22Rv1 (cell line): ENCODE measurements around the gene PIGM.

Experiments used
- H3K27ac ChIP-seq: fragments of 450-650 bp; 2 replicates; pipeline ENCODE4 v1.5.1; 2017
- ZFX ChIP-seq: fragments of 450-650 bp; IDR thresholded peaks from 2 replicates; pipeline ENCODE4 v1.6.1; 2017; ENCODE audit warnings: antibody characterized with exemption, borderline replicate concordance
- TF ChIP-seq, protein P1 (sequence below): fragments of 450-650 bp; IDR thresholded peaks from 2 replicates; pipeline ENCODE4 v1.5.1; 2017; ENCODE audit warnings: mild to moderate bottlenecking

PIGM gene

DNA sequence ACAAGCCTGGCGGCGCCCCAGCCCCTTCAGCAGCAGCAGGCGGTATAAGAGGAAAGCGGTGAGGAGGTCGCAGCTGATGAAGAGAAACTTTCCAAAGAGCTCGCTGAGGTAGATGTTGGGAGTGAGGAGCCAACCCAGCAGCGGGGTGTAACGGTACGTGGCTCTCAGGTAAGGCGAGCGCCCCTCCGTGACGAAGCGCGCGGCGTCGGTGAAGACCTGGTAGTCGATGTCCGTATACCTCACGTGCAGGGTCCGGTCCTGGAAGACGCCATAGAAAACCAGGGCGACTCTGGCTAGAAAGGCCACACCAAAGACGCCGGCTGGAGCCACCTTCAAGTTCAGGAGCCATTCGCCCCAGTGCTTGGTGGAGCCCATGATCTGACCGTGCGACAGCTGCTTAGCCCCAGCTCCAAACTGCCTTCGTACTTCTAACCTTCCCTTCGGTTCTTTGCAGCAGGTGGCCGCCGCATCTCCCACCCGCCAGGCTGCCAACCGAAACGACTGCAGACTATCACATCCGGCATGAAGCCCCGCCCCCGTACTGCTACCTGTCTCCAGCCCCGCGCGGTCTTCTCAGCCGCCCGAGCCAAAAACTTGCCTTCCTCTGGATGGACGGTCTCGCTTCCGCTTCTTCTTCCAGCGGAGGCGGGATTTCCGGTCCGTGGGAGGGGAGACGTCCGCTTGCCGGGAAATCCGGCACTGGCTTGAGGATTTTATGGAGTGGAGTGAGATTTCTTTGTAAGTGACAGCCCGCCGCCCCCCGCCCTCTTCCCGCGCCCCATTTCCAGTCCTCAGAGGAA, at the start of gene PIGM:
TSS of gene PIGM (minus strand) at position 626 of the 800 bp plus-strand sequence. CDS start at position 375, 251 bp downstream.
- H3K27ac ChIP-seq: peak within 1 kb of the TSS; percentile 83
- no peak for TF ChIP-seq ZFX
- TF ChIP-seq, protein P1, sequence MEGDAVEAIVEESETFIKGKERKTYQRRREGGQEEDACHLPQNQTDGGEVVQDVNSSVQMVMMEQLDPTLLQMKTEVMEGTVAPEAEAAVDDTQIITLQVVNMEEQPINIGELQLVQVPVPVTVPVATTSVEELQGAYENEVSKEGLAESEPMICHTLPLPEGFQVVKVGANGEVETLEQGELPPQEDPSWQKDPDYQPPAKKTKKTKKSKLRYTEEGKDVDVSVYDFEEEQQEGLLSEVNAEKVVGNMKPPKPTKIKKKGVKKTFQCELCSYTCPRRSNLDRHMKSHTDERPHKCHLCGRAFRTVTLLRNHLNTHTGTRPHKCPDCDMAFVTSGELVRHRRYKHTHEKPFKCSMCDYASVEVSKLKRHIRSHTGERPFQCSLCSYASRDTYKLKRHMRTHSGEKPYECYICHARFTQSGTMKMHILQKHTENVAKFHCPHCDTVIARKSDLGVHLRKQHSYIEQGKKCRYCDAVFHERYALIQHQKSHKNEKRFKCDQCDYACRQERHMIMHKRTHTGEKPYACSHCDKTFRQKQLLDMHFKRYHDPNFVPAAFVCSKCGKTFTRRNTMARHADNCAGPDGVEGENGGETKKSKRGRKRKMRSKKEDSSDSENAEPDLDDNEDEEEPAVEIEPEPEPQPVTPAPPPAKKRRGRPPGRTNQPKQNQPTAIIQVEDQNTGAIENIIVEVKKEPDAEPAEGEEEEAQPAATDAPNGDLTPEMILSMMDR: no peak; the same call in 1 of the 2 replicates

DNA sequence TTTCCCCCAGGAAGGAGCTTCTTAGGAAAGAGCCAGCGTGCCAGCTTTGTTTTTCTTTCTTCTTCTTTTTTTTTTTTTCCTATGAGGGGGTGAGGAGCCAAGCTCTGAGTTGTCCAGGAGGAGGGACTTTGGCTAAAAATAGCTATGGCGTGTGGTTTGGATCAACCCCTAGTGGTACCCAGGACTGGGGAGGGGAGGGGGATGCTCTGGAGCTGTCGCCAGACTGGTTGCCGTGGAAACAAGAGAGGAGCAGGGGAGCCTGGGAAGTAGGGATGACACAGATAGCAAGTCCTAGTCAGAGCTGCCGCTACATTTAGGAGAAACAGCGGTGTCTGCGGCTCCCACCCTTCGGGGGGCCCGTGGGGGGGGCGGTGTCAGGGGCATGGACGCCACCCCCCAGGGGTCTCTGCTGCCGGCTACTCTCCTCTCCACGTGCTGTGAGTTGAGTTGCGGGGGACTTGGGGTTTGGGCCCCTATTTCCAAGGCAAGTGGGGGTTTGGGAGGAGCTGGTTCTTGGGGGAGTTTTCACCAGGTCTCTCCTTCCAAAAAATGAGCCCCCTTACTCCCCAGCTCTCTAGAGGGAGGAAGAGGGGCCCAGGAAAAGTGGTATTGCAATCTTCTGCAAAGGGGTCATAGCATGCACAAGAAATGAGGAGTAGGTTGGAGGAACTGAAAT, 49.6 kb upstream of the PIGM start, which contains the start of gene KCNJ9:
TSS of gene KCNJ9 (plus strand) at position 278 of the 676 bp plus-strand sequence. CDS start 2,493 bp downstream, outside the sequence.
- no peak for TF ChIP-seq ZFX
- TF ChIP-seq, protein P1: no peak
- no peak within 1 kb of the TSS for H3K27ac ChIP-seq

DNA sequence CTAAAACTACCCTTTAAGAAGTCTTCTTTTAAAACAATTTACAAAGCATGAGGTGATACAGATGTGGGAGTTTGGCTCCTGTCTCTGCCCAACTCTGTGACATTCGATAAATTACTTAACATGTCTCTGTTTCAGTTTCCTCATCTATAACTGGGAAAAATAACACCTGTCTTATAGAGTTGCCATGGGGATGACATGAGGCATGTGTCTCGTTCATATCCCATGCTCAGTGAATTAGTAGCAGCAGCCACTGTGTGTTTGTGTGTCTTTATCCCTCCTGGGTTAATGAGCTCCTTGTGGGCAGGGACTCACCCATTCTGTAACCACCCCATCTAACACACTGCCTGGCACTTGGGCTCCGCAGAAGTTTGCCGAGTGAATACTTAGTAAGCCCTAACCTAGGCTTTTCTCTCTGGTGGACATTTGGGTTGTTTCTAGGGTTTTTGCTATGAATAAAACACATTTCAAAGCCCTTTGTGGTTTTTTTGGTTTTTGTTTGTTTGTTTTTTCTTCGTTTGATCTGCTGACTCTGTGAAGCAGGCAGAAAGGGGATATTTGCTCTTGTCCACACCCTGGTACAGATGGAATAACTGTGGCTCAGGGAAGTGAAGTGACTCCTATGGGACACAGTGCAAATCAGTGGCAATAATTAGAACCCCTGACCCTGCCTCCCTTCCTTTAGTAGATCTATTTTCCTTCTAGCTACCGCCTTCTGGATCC, 48.8 kb upstream of the PIGM start:
- TF ChIP-seq, protein P1: no peak
- no peak for TF ChIP-seq ZFX
- no peak overlapping the region for H3K27ac ChIP-seq

DNA sequence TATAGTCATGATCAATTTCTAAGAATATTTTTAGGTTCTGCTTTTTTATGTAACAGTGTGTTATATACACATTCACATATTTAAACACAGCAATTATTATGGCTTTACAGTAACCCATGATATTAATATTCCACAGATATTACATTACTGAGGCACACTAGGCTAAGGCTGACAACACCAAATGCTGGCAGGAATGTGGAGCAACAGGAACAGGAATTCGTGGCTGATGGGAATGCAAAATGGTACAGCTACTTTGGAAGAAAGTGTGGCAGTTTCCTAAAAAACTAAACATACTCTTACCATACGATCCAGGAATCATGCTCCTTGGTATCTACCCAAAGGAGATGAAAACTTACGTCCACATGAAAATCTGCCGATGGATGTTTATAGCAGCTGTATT, 47.7 kb upstream of the PIGM start:
- no peak overlapping the region for H3K27ac ChIP-seq
- TF ChIP-seq ZFX: no peak
- TF ChIP-seq, protein P1: no peak

DNA sequence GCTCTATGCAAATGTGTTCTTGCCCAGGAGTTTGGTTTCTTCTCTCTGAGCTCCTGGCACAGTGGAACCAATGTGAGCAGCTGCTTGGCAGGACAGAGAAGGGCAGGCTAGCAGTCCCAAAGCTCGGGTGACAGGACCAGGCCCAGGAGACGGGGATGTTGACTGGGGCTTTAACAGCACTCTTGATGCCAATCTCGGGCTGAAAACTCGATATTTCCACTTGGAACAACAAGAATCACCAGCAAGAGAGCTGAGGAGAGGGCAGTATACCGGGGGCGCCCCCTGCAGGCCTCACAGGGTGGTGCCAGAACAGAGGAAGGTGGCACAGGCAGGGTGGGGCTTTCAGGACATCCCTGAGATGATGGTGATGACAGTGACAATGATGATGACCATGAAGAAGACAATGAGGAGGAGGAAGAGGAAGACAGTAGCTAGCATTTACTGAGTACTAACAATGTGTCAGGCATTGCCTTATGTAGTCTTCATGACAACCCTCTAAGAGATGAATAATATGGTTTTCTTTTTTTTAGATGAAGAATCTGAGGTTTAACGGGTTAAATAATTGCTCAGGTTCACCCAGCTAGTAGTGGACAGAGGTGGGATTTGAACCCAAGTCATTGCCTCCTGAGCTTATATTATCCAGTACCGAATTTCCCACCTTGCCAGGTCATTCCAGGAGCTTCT, 46.9 kb upstream of the PIGM start:
- TF ChIP-seq, protein P1: peak; percentile 99
- TF ChIP-seq ZFX: no peak
- no peak overlapping the region for H3K27ac ChIP-seq

DNA sequence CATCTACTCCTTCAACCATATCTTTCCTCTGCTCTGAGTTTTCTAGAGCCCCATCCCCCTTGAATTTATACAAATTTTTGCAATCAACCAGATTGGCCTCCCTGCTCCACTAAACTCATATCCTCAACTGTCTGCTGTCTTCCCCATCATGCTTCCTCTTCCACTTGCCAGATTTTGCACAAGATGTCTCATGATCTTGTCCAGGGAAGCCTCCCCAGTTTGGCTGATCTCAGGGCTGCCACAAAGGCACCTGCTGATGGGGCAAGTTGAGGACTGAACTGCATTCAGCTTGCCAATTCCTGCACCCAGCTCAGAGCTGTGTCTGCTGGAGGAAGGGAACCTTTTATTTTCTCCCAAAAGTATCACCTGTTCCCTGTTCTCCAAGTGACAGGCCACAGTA, 45.7 kb upstream of the PIGM start:
- no peak overlapping the region for H3K27ac ChIP-seq
- TF ChIP-seq ZFX: no peak

DNA sequence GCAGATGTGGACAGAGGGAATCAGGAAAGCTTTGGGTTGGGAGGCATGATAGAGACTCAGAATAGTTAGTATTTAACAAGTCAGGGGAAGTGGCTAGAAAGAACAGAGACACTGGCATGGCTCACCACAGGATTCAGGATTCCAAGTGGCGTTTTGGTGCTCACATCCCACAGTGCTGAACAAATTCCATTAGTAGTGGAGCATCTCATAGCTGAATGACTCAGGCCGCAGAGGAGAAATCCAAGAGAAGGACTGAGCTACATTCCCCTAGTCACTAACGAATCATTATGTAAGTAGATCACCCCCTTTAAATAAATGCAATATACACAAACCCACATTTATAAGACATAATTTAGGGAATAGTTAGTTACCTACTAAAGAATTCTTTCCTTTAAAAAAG, 44.5 kb upstream of the PIGM start:
- no peak overlapping the region for H3K27ac ChIP-seq
- no peak for TF ChIP-seq ZFX
- TF ChIP-seq, protein P1: no peak
